ENCODE measurements around the gene REEP5. TPM values are rescaled to one million over a fixed set of nuclear protein-coding genes. Genes with fewer than 3 reads are reported as not detected.
A peak's percentile ranks its signal among the peaks of the same experiment; 100 is the strongest.

REEP5 gene
- total and polyA plus RNA-seq, 9 of the 15 experiments (the other 6 are each of a cell fraction or from before 2014, with no cell fraction given) = 14.7 to 102 (median 36.0) TPM

DNA sequence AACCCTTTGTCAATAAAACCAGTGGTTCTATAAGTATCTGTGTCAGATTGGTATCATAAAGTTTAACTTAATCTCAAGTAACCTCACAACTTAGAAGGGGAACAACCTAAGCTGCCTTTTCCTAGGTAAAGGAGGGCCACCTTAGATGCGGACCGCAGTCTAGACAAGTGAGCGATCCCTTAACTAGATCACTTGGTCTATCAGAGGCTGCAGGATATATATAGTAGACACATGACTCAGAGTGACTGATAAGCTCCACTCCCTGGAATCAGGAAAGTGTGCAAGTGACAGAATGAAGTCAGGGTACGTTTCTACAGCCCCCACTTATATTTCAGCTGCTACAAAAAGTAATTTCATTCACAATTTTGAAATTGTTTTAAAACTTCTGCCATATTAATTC lies 7.4 kb downstream of the REEP5 start:
- Histone ChIP-seq H3K4me2 (ENCODE audit: insufficient read depth, low read length) (no peak overlapping the region), H4K20me1 (replicated peaks; ENCODE audit: control insufficient read depth, insufficient read depth, low read length) (no peaks in the 10 kb centered on the region), H3K27ac (ENCODE audit: extremely low read depth, low read depth, low read length) (no peak overlapping the region), H3K4me1 (replicated peaks in 1 of 2; ENCODE audit: control insufficient read depth in 2 of 2, insufficient read depth in 2 of 2, low read length in 2 of 2) (peaks cover 0 to 13% of the 10 kb centered on the region in 2 experiments; a peak in 2 of 5 replicates), H3K79me2 (ENCODE audit: control insufficient read depth, insufficient read depth, low read length) (no peaks in the 10 kb centered on the region; the same call in 2 of the 3 replicates), H3K9me3 (replicated peaks; ENCODE audit: control insufficient read depth, insufficient read depth, low read depth, low read length) (no peaks in the 10 kb centered on the region), H3K27me3 (ENCODE audit: control insufficient read depth in 2 of 2, insufficient read depth in 2 of 2, low read length in 2 of 2) (no peaks in the 10 kb centered on the region), H3K4me3 (no peak overlapping the region), H2AFZ (ENCODE audit: low read depth, low read length) (no peak overlapping the region), H3K9me1 (ENCODE audit: control insufficient read depth, insufficient read depth, low read length) (no peaks in the 10 kb centered on the region), H3K9ac (ENCODE audit: insufficient read depth in 1 of 2, low read depth in 2 of 2, low read length in 2 of 2) (no peak overlapping the region), H3K36me3 (ENCODE audit: control insufficient read depth, insufficient read depth, low read length) (peaks cover 51% of the 10 kb centered on the region)
- POLR2A ChIA-PET = interaction anchor here (1.0 to 2.6 kb wide), 3 partner anchors 8 to 26 kb away, joined by 5 to 17 read pairs (median 8); no protein-coding TSS in a partner anchor
- BruUV-seq (replicated peaks) = no TSS peak
- DNase-seq (ENCODE audit: extremely low read depth in 1 of 4, low spot score in 3 of 4) (peak; percentile 33 to 65 (median 40)), ATAC-seq (peak; percentile 74), FAIRE-seq (peak; percentile 69)
- intact Hi-C loops (cut with micrococcal nuclease) = no loop called here
- 7% methylated on average over 4 of the region's 4 CpGs for WGBS (ENCODE audit: insufficient coverage, low coverage, missing lambda C conversion rate)
- in situ Hi-C loops (cut with MboI) = no loop called here
- CTCF ChIA-PET (ENCODE audit: low intra/inter-chr PET ratio) = no interaction called here
- TF ChIP-seq, protein P1, sequence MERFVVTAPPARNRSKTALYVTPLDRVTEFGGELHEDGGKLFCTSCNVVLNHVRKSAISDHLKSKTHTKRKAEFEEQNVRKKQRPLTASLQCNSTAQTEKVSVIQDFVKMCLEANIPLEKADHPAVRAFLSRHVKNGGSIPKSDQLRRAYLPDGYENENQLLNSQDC (CRISPR knock-in tag; IDR thresholded peaks at IDR 0.05) = no peak
- TF ChIP-seq CBFA2T2 (conservative IDR thresholded peaks at IDR 0.05) (0 out of 2 replicates have a peak, but pooled peaks have one; percentile 16), EP400 (IDR thresholded peaks at IDR 0.05) (no peak), NFE2L1 (tag; IDR thresholded peaks at IDR 0.05; ENCODE audit: borderline replicate concordance, low read depth) (no peak), PHB2 (IDR thresholded peaks at IDR 0.05; ENCODE audit: low read depth) (no peak), POLR2AphosphoS5 (IDR thresholded peaks at IDR 0.05; ENCODE audit: control insufficient read depth, insufficient read depth, low read depth, low read length) (no peak), ZNF589 (CRISPR knock-in tag; IDR thresholded peaks at IDR 0.05; ENCODE audit: low read depth) (no peak), ARID1B (IDR thresholded peaks at IDR 0.05) (peak; percentile 72)
- TF ChIP-seq, protein P2, sequence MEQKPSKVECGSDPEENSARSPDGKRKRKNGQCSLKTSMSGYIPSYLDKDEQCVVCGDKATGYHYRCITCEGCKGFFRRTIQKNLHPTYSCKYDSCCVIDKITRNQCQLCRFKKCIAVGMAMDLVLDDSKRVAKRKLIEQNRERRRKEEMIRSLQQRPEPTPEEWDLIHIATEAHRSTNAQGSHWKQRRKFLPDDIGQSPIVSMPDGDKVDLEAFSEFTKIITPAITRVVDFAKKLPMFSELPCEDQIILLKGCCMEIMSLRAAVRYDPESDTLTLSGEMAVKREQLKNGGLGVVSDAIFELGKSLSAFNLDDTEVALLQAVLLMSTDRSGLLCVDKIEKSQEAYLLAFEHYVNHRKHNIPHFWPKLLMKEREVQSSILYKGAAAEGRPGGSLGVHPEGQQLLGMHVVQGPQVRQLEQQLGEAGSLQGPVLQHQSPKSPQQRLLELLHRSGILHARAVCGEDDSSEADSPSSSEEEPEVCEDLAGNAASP (IDR thresholded peaks at IDR 0.05) = no peak
- TF ChIP-seq, protein P3, sequence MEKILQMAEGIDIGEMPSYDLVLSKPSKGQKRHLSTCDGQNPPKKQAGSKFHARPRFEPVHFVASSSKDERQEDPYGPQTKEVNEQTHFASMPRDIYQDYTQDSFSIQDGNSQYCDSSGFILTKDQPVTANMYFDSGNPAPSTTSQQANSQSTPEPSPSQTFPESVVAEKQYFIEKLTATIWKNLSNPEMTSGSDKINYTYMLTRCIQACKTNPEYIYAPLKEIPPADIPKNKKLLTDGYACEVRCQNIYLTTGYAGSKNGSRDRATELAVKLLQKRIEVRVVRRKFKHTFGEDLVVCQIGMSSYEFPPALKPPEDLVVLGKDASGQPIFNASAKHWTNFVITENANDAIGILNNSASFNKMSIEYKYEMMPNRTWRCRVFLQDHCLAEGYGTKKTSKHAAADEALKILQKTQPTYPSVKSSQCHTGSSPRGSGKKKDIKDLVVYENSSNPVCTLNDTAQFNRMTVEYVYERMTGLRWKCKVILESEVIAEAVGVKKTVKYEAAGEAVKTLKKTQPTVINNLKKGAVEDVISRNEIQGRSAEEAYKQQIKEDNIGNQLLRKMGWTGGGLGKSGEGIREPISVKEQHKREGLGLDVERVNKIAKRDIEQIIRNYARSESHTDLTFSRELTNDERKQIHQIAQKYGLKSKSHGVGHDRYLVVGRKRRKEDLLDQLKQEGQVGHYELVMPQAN (IDR thresholded peaks at IDR 0.05; ENCODE audit: borderline replicate concordance) = no peak
- TF ChIP-seq, protein P4, sequence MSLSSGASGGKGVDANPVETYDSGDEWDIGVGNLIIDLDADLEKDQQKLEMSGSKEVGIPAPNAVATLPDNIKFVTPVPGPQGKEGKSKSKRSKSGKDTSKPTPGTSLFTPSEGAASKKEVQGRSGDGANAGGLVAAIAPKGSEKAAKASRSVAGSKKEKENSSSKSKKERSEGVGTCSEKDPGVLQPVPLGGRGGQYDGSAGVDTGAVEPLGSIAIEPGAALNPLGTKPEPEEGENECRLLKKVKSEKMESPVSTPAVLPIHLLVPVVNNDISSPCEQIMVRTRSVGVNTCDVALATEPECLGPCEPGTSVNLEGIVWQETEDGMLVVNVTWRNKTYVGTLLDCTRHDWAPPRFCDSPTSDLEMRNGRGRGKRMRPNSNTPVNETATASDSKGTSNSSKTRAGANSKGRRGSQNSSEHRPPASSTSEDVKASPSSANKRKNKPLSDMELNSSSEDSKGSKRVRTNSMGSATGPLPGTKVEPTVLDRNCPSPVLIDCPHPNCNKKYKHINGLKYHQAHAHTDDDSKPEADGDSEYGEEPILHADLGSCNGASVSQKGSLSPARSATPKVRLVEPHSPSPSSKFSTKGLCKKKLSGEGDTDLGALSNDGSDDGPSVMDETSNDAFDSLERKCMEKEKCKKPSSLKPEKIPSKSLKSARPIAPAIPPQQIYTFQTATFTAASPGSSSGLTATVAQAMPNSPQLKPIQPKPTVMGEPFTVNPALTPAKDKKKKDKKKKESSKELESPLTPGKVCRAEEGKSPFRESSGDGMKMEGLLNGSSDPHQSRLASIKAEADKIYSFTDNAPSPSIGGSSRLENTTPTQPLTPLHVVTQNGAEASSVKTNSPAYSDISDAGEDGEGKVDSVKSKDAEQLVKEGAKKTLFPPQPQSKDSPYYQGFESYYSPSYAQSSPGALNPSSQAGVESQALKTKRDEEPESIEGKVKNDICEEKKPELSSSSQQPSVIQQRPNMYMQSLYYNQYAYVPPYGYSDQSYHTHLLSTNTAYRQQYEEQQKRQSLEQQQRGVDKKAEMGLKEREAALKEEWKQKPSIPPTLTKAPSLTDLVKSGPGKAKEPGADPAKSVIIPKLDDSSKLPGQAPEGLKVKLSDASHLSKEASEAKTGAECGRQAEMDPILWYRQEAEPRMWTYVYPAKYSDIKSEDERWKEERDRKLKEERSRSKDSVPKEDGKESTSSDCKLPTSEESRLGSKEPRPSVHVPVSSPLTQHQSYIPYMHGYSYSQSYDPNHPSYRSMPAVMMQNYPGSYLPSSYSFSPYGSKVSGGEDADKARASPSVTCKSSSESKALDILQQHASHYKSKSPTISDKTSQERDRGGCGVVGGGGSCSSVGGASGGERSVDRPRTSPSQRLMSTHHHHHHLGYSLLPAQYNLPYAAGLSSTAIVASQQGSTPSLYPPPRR (CRISPR knock-in tag; IDR thresholded peaks at IDR 0.05; ENCODE audit: borderline replicate concordance) = no peak
